CD4-positive, alpha-beta T cell (primary cell): ENCODE results near the gene DMKN. TPM values are rescaled to one million over a fixed set of nuclear protein-coding genes. Genes with fewer than 3 reads are reported as not detected.
A peak's percentile ranks its signal among the peaks of the same experiment; 100 is the strongest.

Experiments used
- ATAC-seq: fragments of 200-7000 bp; cut with Tn5 transposase; one replicate; pipeline ENCODE4 v1.10.0; 2022; ENCODE audit warnings: mild to moderate bottlenecking; ENCODE audit not compliant: poor library complexity
- CTCF ChIA-PET: fragments of 350-600 bp; sonication (Branson Sonifier 250); formaldehyde crosslinking; loops from one replicate; lab custom pipeline; 2021; ENCODE audit warnings: antibody characterized with exemption, inconsistent platforms; lab: Charles Lee
- POLR2A ChIA-PET: fragments of 350-600 bp; sonication (Branson Sonifier 250); formaldehyde crosslinking; loops from one replicate; lab custom pipeline; 2021; ENCODE audit warnings: antibody characterized with exemption, inconsistent platforms; lab: Charles Lee
- DNase-seq, 14 experiments: peaks; one replicate each; pipeline ENCODE4 v3.0.0-alpha.2; 2013 to 2020; ENCODE audit warnings: mixed read lengths in 2 of 14
- H3K27ac ChIP-seq, 2 donors: one replicate each; pipeline versions ENCODE4 v1.5.1 to v1.7.0; 2013; ENCODE audit warnings: low read length in 2 of 2, low read depth in 1 of 2, mild to moderate bottlenecking in 1 of 2
- H3K27me3 ChIP-seq, 2 experiments: 1 replicate in 1 of 2; 2 replicates in 1 of 2; pipeline versions ENCODE4 v1.6.1 to v1.7.0; 2013; ENCODE audit warnings: low read length in 2 of 2, control low read depth in 1 of 2, mild to moderate bottlenecking in 1 of 2, moderate library complexity in 1 of 2; ENCODE audit not compliant: insufficient read depth in 2 of 2, control insufficient read depth in 1 of 2
- H3K36me3 ChIP-seq: one replicate; pipeline ENCODE4 v1.6.1; 2013; ENCODE audit warnings: low read length, control low read depth; ENCODE audit not compliant: insufficient read depth
- H3K4me1 ChIP-seq: one replicate; pipeline ENCODE4 v1.6.1; 2013; ENCODE audit warnings: low read length, control low read depth; ENCODE audit not compliant: insufficient read depth
- H3K4me3 ChIP-seq: one replicate; pipeline ENCODE4 v1.5.1; 2013; ENCODE audit warnings: mild to moderate bottlenecking, low read length, moderate library complexity
- H3K9me3 ChIP-seq, 2 experiments: 1 replicate in 1 of 2; 2 replicates in 1 of 2; pipeline versions ENCODE4 v1.6.1 to v1.7.0; 2013; ENCODE audit warnings: low read length in 2 of 2, mild to moderate bottlenecking in 2 of 2, control low read depth in 1 of 2, moderate library complexity in 1 of 2; ENCODE audit not compliant: control insufficient read depth in 1 of 2, insufficient read depth in 1 of 2
- H3K27ac Mint-ChIP-seq: one replicate; pipeline ENCODE4 v1.8.0; 2020; ENCODE audit warnings: mixed read lengths
- H3K27me3 Mint-ChIP-seq: one replicate; pipeline ENCODE4 v1.8.0; 2021; ENCODE audit warnings: mixed read lengths
- H3K36me3 Mint-ChIP-seq: one replicate; pipeline ENCODE4 v1.8.0; 2021; ENCODE audit warnings: low read depth, mixed read lengths
- H3K4me1 Mint-ChIP-seq: one replicate; pipeline ENCODE4 v1.8.0; 2021; ENCODE audit warnings: low read depth, mixed read lengths
- H3K4me3 Mint-ChIP-seq: one replicate; pipeline ENCODE4 v1.8.0; 2020; ENCODE audit warnings: mild to moderate bottlenecking, mixed read lengths
- H3K9me3 Mint-ChIP-seq: one replicate; pipeline ENCODE4 v1.8.0; 2020; ENCODE audit warnings: mixed read lengths
- CTCF ChIP-seq: fragments of 200-600 bp; IDR thresholded peaks from one replicate; pipeline ENCODE4 v1.8.0; 2022; ENCODE audit warnings: antibody characterized with exemption, mild to moderate bottlenecking
- intact Hi-C, 2 experiments: fragments of 100-400 bp; cut with DNase I in 1 of 2; cut with micrococcal nuclease in 1 of 2; formaldehyde crosslinking; loops; one replicate each; pipeline versions ENCODE4 v1.15.1 to v1.9.0; 2023 to 2025; cut with DNase I, micrococcal nuclease
- total RNA-seq, 174 experiments: library from RNA in 2 of 174; stranded (reverse) in 2 of 174; gene quantifications; one replicate each; pipeline ENCODE4 v1.2.3 and lab custom pipeline; 2021 to 2026

DMKN gene
- total RNA-seq, 2 experiments from 2014 or later: not detected

GRCh38 chr19:35543280-35544109 lies 30.0 kb upstream of the DMKN start:
- peaks cover 29% of the 10 kb centered on the region for H3K4me1 Mint-ChIP-seq
- ATAC-seq (no peak), DNase-seq (no peak)
- no peak for TF ChIP-seq CTCF
- peaks cover 7% of the 10 kb centered on the region for H3K36me3 ChIP-seq
- H3K4me1 ChIP-seq: peaks cover 34% of the 10 kb centered on the region
- H3K36me3 Mint-ChIP-seq: peaks cover 8% of the 10 kb centered on the region
- intact Hi-C loops: no loop called here
- POLR2A ChIA-PET: no interaction called here
- CTCF ChIA-PET: no interaction called here
- peak overlapping the region in 1 of 2 donors; percentile 10 for H3K27ac ChIP-seq
- H3K27me3 ChIP-seq: no peaks in the 10 kb centered on the region
- H3K27ac Mint-ChIP-seq: peak overlapping the region; percentile 93
- no peaks in the 10 kb centered on the region for H3K9me3 Mint-ChIP-seq
- no peaks in the 10 kb centered on the region for H3K9me3 ChIP-seq
- H3K27me3 Mint-ChIP-seq: no peaks in the 10 kb centered on the region
- no peak overlapping the region for H3K4me3 ChIP-seq
- H3K4me3 Mint-ChIP-seq: peak overlapping the region; percentile 94

- DNase-seq: no peak
- ChIA-PET CTCF (no interaction called here), POLR2A (no interaction called here)
- no peaks in the 10 kb centered on the region for H3K9me3 Mint-ChIP-seq
- Histone ChIP-seq H3K4me1 (peaks cover 29% of the 10 kb centered on the region), H3K36me3 (peaks cover 6% of the 10 kb centered on the region), H3K27me3 (no peaks in the 10 kb centered on the region), H3K4me3 (no peak overlapping the region), H3K27ac (no peak overlapping the region), H3K9me3 (no peaks in the 10 kb centered on the region)
- no peak for TF ChIP-seq CTCF
- intact Hi-C loops: no loop called here
- H3K27ac Mint-ChIP-seq: no peak overlapping the region
- H3K4me3 Mint-ChIP-seq: no peak overlapping the region
- H3K4me1 Mint-ChIP-seq: peaks cover 25% of the 10 kb centered on the region
- peaks cover 5% of the 10 kb centered on the region for H3K36me3 Mint-ChIP-seq
- ATAC-seq: no peak
- H3K27me3 Mint-ChIP-seq: no peaks in the 10 kb centered on the region
Measured at GRCh38 chr19:35542209-35542608, 28.8 kb upstream of the DMKN start.

GRCh38 chr19:35540356-35540927 lies 27.0 kb upstream of the DMKN start:
- Mint-ChIP-seq H3K36me3 (no peaks in the 10 kb centered on the region), H3K4me3 (no peak overlapping the region), H3K27me3 (no peaks in the 10 kb centered on the region), H3K27ac (no peak overlapping the region), H3K9me3 (no peaks in the 10 kb centered on the region), H3K4me1 (peaks cover 11% of the 10 kb centered on the region)
- ATAC-seq (no peak), DNase-seq (no peak)
- H3K9me3 ChIP-seq: no peaks in the 10 kb centered on the region
- H3K27me3 ChIP-seq: no peaks in the 10 kb centered on the region
- intact Hi-C loops: no loop called here
- ChIA-PET CTCF (no interaction called here), POLR2A (no interaction called here)
- TF ChIP-seq CTCF: no peak
- H3K27ac ChIP-seq: no peak overlapping the region
- H3K4me1 ChIP-seq: peaks cover 13% of the 10 kb centered on the region
- H3K4me3 ChIP-seq: no peak overlapping the region
- H3K36me3 ChIP-seq: no peaks in the 10 kb centered on the region
